GM10266 (cell line): ENCODE results near the gene CACNA2D3.

Source experiments
- DNase-seq: peaks from one replicate; pipeline ENCODE4 v3.0.0; 2012; ENCODE audit errors: extremely low spot score
- CTCF ChIP-seq: IDR thresholded peaks from 2 replicates; pipeline ENCODE4 v1.5.1; 2012; ENCODE audit warnings: mild to moderate bottlenecking, low read depth; ENCODE audit not compliant: control insufficient read depth, insufficient read depth; ENCODE audit errors: missing control alignments

Gene CACNA2D3

GRCh38 chr3:54676087-54676486, 553.7 kb downstream of the CACNA2D3 start:
- no peak for DNase-seq

GRCh38 chr3:54681706-54682105, 559.4 kb downstream of the CACNA2D3 start:
- TF ChIP-seq CTCF: no peak
- no peak for DNase-seq

More at GRCh38 chr3:54676087-54676486, 553.7 kb downstream of the CACNA2D3 start:
- TF ChIP-seq CTCF: no peak

- no peak for TF ChIP-seq CTCF
- DNase-seq: no peak
Measured at GRCh38 chr3:54685213-54685612, 562.9 kb downstream of the CACNA2D3 start.

- no peak for TF ChIP-seq CTCF
- DNase-seq: no peak
Measured at GRCh38 chr3:54691289-54691771, 569.0 kb downstream of the CACNA2D3 start.

GRCh38 chr3:54696313-54696712, 574.0 kb downstream of the CACNA2D3 start:
- TF ChIP-seq CTCF: no peak
- no peak for DNase-seq

- TF ChIP-seq CTCF: no peak
- DNase-seq: no peak
Measured at GRCh38 chr3:54698054-54698453, 575.7 kb downstream of the CACNA2D3 start.

- TF ChIP-seq CTCF: no peak
- DNase-seq: no peak
Measured at GRCh38 chr3:54703923-54704322, 581.6 kb downstream of the CACNA2D3 start.

- TF ChIP-seq CTCF: no peak
- DNase-seq: no peak
Measured at GRCh38 chr3:54705730-54706129, 583.4 kb downstream of the CACNA2D3 start.
